DMS53 (cell line): ENCODE measurements around the gene RSPH6A.

ENCODE experiments used
- DNase-seq: peaks from one replicate; lab custom pipeline; 2025; lab: John Stamatoyannopoulos, UW

The RSPH6A gene

GRCh38 chr19:45814851-45815480 lies at the start of gene RSPH6A:
Gene RSPH6A (minus strand): TSS chr19:45815308. CDS start chr19:45815176, 132 bp downstream.
- DNase-seq = no peak

- DNase-seq = no peak
These were observed 49.5 kb upstream of the RSPH6A start for GRCh38 chr19:45864629-45865082.

- peak; percentile 92 for DNase-seq
These were observed 48.9 kb upstream of the RSPH6A start, which contains the start of gene FOXA3 for GRCh38 chr19:45863840-45864628. Gene FOXA3 (plus strand): TSS chr19:45864326. CDS start chr19:45864457, 131 bp downstream.

- no peak for DNase-seq
These were observed 48.3 kb upstream of the RSPH6A start for GRCh38 chr19:45863335-45863839.

- DNase-seq = peak; percentile 100
These were observed 47.6 kb upstream of the RSPH6A start, which contains the start of gene SYMPK for GRCh38 chr19:45862564-45863334. Gene SYMPK (minus strand): TSS chr19:45863147. CDS start chr19:45854495, 8,652 bp downstream.

- DNase-seq = no peak
These were observed 47.1 kb upstream of the RSPH6A start for GRCh38 chr19:45862271-45862563.

- no peak for DNase-seq
These were observed 45.5 kb upstream of the RSPH6A start for GRCh38 chr19:45860359-45861259.

GRCh38 chr19:45854167-45854778 lies 39.2 kb upstream of the RSPH6A start:
- no peak for DNase-seq

- DNase-seq = no peak
These were observed 37.9 kb upstream of the RSPH6A start for GRCh38 chr19:45852983-45853382.

- no peak for DNase-seq
These were observed 37.1 kb upstream of the RSPH6A start for GRCh38 chr19:45852145-45852750.

- peak; percentile 31 for DNase-seq
These were observed 33.8 kb upstream of the RSPH6A start for GRCh38 chr19:45848922-45849321.

GRCh38 chr19:45847663-45848062 lies 32.6 kb upstream of the RSPH6A start:
- DNase-seq = no peak

GRCh38 chr19:45842198-45842597 lies 27.1 kb upstream of the RSPH6A start:
- DNase-seq = no peak

GRCh38 chr19:45834970-45835369 lies 19.9 kb upstream of the RSPH6A start:
- DNase-seq = peak; percentile 65

GRCh38 chr19:45828945-45829344 lies 13.8 kb upstream of the RSPH6A start:
- DNase-seq = no peak

- DNase-seq = no peak
These were observed 13.4 kb upstream of the RSPH6A start for GRCh38 chr19:45828523-45828922.

- DNase-seq = no peak
These were observed 12.5 kb upstream of the RSPH6A start for GRCh38 chr19:45827459-45828093.

- DNase-seq = no peak
These were observed 11.8 kb upstream of the RSPH6A start for GRCh38 chr19:45826934-45827333.

- no peak for DNase-seq
These were observed 11.1 kb upstream of the RSPH6A start for GRCh38 chr19:45825917-45826893.
